SK-N-SH treated with all-trans-retinoic acid at 6 μM for 48 hours (cell line): Measurements from ENCODE around the gene FASTKD3.

ENCODE experiments used
- ATAC-seq: fragments of 200-7000 bp; cut with Tn5 transposase; 3 replicates; pipeline ENCODE4 v1.9.1; 2020; ENCODE audit warnings: mild to moderate bottlenecking, moderate library complexity
- ARNTL ChIP-seq: fragments of 450-650 bp; formaldehyde crosslinking; IDR thresholded peaks from 2 replicates; pipeline ENCODE4 v1.5.0; 2020; ENCODE audit warnings: low read depth, mild to moderate bottlenecking, moderate library complexity, borderline replicate concordance
- BACH2 ChIP-seq: fragments of 250-450 bp; sonication (Bioruptor Pico); IDR thresholded peaks from 2 replicates; pipeline ENCODE4 v1.9.0; 2021; ENCODE audit warnings: mild to moderate bottlenecking, borderline replicate concordance
- CSDC2 ChIP-seq: fragments of 250-450 bp; sonication (Bioruptor Pico); IDR thresholded peaks from 2 replicates; pipeline ENCODE4 v1.5.0; 2020; ENCODE audit warnings: mild to moderate bottlenecking, moderate library complexity
- OSR1 ChIP-seq: fragments of 250-450 bp; sonication (Bioruptor Pico); IDR thresholded peaks from 2 replicates; pipeline ENCODE4 v1.8.0; 2022; ENCODE audit warnings: moderate library complexity, mild to moderate bottlenecking, inconsistent platforms
- POU6F1 ChIP-seq: fragments of 250-450 bp; sonication (Bioruptor Pico); IDR thresholded peaks from 2 replicates; pipeline ENCODE4 v1.8.0; 2021; ENCODE audit warnings: low read depth, mild to moderate bottlenecking, moderate library complexity, borderline replicate concordance
- PPARA ChIP-seq: fragments of 250-450 bp; sonication (Bioruptor Pico); IDR thresholded peaks from 2 replicates; pipeline ENCODE4 v1.5.0; 2020; ENCODE audit warnings: mild to moderate bottlenecking, borderline replicate concordance
- SNAI2 ChIP-seq: fragments of 250-450 bp; sonication (Bioruptor Pico); IDR thresholded peaks from 2 replicates; pipeline ENCODE4 v1.5.0; 2020; ENCODE audit warnings: mild to moderate bottlenecking, moderate library complexity
- ZC3H10 ChIP-seq: fragments of 250-450 bp; sonication (Bioruptor Pico); IDR thresholded peaks from 2 replicates; pipeline ENCODE4 v1.5.1; 2021; ENCODE audit warnings: mild to moderate bottlenecking, moderate library complexity
- ZFP3 ChIP-seq: fragments of 250-450 bp; sonication (Bioruptor Pico); IDR thresholded peaks from 2 replicates; pipeline ENCODE4 v1.5.0; 2020; ENCODE audit warnings: mild to moderate bottlenecking, moderate library complexity
- ZNF565 ChIP-seq: fragments of 450-650 bp; formaldehyde crosslinking; conservative IDR thresholded peaks from 2 replicates; pipeline ENCODE4 v1.5.0; 2020; ENCODE audit warnings: low read depth, mild to moderate bottlenecking, moderate library complexity
- ZNF70 ChIP-seq: fragments of 450-650 bp; formaldehyde crosslinking; IDR thresholded peaks from 2 replicates; pipeline ENCODE4 v1.5.0; 2020; ENCODE audit warnings: mild to moderate bottlenecking, moderate library complexity
- TF ChIP-seq, protein P1 (sequence below): fragments of 250-450 bp; sonication (Bioruptor Pico); IDR thresholded peaks from 2 replicates; pipeline ENCODE4 v1.5.0; 2020; ENCODE audit warnings: mild to moderate bottlenecking, moderate library complexity

The FASTKD3 gene

DNA sequence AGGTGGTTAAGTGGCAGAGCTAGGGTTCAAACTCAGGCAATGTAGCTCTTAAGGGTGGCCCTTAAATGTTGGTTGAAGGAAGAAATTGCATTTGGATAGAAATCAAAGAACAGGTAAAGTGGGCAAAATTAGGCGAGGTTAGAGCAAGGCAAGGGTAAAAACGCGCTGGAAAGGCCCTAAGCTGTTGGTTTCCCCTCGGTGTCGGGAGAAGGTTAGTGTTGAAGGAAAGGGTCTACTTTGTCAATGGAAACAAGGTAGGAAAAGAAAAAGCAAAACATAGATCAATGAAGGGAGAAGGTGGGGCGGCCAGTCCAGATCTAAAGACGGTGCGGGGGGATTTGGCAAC, 431 bp downstream of the FASTKD3 start (continued):
- TF ChIP-seq POU6F1 (CRISPR knock-in tag): no peak
- TF ChIP-seq, all 23 proteins: peak for 0

GRCh38 chr5:7867260-7867659, 1.6 kb downstream of the FASTKD3 start:
- no peak for ATAC-seq
- TF ChIP-seq ZFP3 (no peak), BACH2 (CRISPR knock-in tag) (no peak)

- ATAC-seq: no peak
- no peak for TF ChIP-seq POU6F1 (CRISPR knock-in tag)
- TF ChIP-seq ZC3H10 (CRISPR knock-in tag): no peak
- TF ChIP-seq ZNF565 (CRISPR knock-in tag): no peak
- TF ChIP-seq SNAI2 (CRISPR knock-in tag): no peak
- no peak for TF ChIP-seq ARNTL (CRISPR knock-in tag)
Measured at GRCh38 chr5:7866196-7866595, 2.6 kb downstream of the FASTKD3 start.

- peak; percentile 35 for ATAC-seq
- TF ChIP-seq POU6F1 (CRISPR knock-in tag): no peak
Measured at GRCh38 chr5:7857926-7858632, 10.8 kb downstream of the FASTKD3 start.

DNA sequence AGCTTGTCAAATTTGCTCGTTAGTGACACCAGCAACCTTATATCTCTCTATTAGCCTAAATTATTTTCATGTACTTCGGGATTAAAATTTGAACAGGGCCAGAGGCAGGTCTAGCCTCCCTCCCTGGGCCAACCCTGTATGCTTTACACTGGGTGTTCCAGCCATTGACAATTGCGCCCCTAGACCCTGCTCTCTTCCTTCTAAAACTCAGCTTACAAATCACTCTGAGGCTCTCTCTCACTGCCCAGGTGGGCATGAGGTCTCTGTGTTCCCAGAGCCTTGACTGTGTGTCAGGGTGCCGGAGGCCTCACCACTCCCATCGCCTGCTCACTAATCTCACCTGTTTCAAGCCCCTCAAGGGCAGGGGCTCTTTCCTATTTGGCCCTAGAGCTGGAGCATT, 11.5 kb downstream of the FASTKD3 start:
- TF ChIP-seq CSDC2 (CRISPR knock-in tag): no peak
- no peak for TF ChIP-seq PPARA (CRISPR knock-in tag)
- ATAC-seq: peak; percentile 14; the same call in 2 of the 3 replicates

DNA sequence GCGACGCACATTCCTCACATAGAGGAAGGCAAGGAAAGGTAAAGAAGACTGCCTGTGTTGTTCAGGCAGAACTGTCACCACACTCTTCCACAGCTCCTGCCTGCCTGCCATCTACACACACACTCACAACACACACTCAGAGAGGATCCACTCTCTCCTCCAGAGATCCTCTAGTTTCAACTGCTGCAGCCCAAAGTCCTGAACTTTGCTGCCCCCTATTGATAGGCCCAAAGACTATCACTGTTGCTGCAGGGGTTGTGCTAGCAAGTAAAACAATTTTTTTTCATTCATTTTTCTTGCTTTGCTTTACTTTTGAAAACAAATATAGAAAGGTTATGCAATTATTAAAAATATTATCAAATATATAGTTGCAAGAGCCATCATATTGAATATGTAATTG, 12.0 kb downstream of the FASTKD3 start:
- TF ChIP-seq ZNF70 (CRISPR knock-in tag): no peak
- no peak for TF ChIP-seq OSR1 (CRISPR knock-in tag)
- TF ChIP-seq, protein P1, sequence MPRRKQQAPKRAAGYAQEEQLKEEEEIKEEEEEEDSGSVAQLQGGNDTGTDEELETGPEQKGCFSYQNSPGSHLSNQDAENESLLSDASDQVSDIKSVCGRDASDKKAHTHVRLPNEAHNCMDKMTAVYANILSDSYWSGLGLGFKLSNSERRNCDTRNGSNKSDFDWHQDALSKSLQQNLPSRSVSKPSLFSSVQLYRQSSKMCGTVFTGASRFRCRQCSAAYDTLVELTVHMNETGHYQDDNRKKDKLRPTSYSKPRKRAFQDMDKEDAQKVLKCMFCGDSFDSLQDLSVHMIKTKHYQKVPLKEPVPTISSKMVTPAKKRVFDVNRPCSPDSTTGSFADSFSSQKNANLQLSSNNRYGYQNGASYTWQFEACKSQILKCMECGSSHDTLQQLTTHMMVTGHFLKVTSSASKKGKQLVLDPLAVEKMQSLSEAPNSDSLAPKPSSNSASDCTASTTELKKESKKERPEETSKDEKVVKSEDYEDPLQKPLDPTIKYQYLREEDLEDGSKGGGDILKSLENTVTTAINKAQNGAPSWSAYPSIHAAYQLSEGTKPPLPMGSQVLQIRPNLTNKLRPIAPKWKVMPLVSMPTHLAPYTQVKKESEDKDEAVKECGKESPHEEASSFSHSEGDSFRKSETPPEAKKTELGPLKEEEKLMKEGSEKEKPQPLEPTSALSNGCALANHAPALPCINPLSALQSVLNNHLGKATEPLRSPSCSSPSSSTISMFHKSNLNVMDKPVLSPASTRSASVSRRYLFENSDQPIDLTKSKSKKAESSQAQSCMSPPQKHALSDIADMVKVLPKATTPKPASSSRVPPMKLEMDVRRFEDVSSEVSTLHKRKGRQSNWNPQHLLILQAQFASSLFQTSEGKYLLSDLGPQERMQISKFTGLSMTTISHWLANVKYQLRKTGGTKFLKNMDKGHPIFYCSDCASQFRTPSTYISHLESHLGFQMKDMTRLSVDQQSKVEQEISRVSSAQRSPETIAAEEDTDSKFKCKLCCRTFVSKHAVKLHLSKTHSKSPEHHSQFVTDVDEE (CRISPR knock-in tag): no peak
- TF ChIP-seq ARNTL (CRISPR knock-in tag): no peak
- no peak for TF ChIP-seq POU6F1 (CRISPR knock-in tag)
- TF ChIP-seq PPARA (CRISPR knock-in tag): no peak
- no peak for TF ChIP-seq CSDC2 (CRISPR knock-in tag)
- TF ChIP-seq, all 23 proteins: peak for 0

More for the DNA sequence above, 12.0 kb downstream of the FASTKD3 start:
- peak; percentile 96 for ATAC-seq
